Keratinocyte (primary cell): Measurements from ENCODE around the gene SP1. TPM values are rescaled to one million over a fixed set of nuclear protein-coding genes. Genes with fewer than 3 reads are reported as not detected.
"Not testable (repeated sequence)": the region's sequence is repeated elsewhere in the genome, so short reads cannot be mapped to it uniquely, and the experiment has no call there.

Experiments
- DNase-seq: peaks from one replicate; pipeline ENCODE4 v3.0.0-alpha.2; 2011; ENCODE audit warnings: low read depth, missing footprints, low spot score
- FAIRE-seq: peaks from 2 replicates; lab custom pipeline; 2011; peaks lifted over from hg19 to GRCh38; lab: Jason Lieb, UNC
- H2AFZ ChIP-seq: 2 replicates; pipeline ENCODE4 v1.6.0; 2012; ENCODE audit warnings: low read length, control low read depth, inconsistent platforms; ENCODE audit not compliant: control insufficient read depth
- H3K27ac ChIP-seq: 2 replicates; pipeline ENCODE4 v1.5.1; 2011; ENCODE audit warnings: low read length; ENCODE audit not compliant: control insufficient read depth, insufficient read depth
- H3K27me3 ChIP-seq: 3 replicates; pipeline ENCODE4 v1.6.0; 2011; ENCODE audit warnings: low read length; ENCODE audit not compliant: control insufficient read depth, insufficient read depth; ENCODE audit errors: extremely low read depth
- H3K36me3 ChIP-seq, 2 experiments: 2 replicates in 1 of 2; 3 replicates in 1 of 2; pipeline ENCODE4 v1.5.1; 2011; ENCODE audit warnings: low read length in 2 of 2, mild to moderate bottlenecking in 1 of 2; ENCODE audit not compliant: control insufficient read depth in 2 of 2, insufficient read depth in 2 of 2; ENCODE audit errors: extremely low read depth in 1 of 2
- H3K4me1 ChIP-seq: 3 replicates; pipeline ENCODE4 v1.5.1; 2011; ENCODE audit warnings: low read length; ENCODE audit not compliant: control insufficient read depth, insufficient read depth; ENCODE audit errors: extremely low read depth
- H3K4me2 ChIP-seq: 3 replicates; pipeline ENCODE4 v1.6.0; 2011; ENCODE audit warnings: low read depth, low read length; ENCODE audit not compliant: control insufficient read depth, insufficient read depth; ENCODE audit errors: extremely low read depth
- H3K4me3 ChIP-seq, 3 experiments: fragments of 200-600 bp in 1 of 3; sonication (generic) in 1 of 3; 2 replicates in 2 of 3; 3 replicates in 1 of 3; pipeline ENCODE4 v1.5.1; 2011 to 2016; ENCODE audit warnings: low read length in 3 of 3, mild to moderate bottlenecking in 3 of 3, control low read depth in 2 of 3, inconsistent platforms in 1 of 3, low read depth in 1 of 3, mixed read lengths in 1 of 3, mixed run types in 1 of 3, moderate library complexity in 1 of 3; ENCODE audit not compliant: control insufficient read depth in 2 of 3, insufficient read depth in 2 of 3; ENCODE audit errors: extremely low read depth in 1 of 3
- H3K79me2 ChIP-seq: 2 replicates; pipeline ENCODE4 v1.6.0; 2012; ENCODE audit warnings: low read length; ENCODE audit not compliant: control insufficient read depth, insufficient read depth
- H3K9ac ChIP-seq: 3 replicates; pipeline ENCODE4 v1.6.0; 2011; ENCODE audit warnings: low read length; ENCODE audit not compliant: control insufficient read depth, insufficient read depth; ENCODE audit errors: extremely low read depth
- H3K9me1 ChIP-seq: 3 replicates; pipeline ENCODE4 v1.6.0; 2011; ENCODE audit warnings: low read length; ENCODE audit not compliant: control insufficient read depth, insufficient read depth; ENCODE audit errors: extremely low read depth
- H3K9me3 ChIP-seq: 2 replicates; pipeline ENCODE4 v1.5.1; 2012; ENCODE audit warnings: low read depth, low read length; ENCODE audit not compliant: control insufficient read depth
- H4K20me1 ChIP-seq: 3 replicates; pipeline ENCODE4 v1.6.0; 2011; ENCODE audit warnings: low read length; ENCODE audit not compliant: control insufficient read depth, insufficient read depth; ENCODE audit errors: extremely low read depth
- EZH2 ChIP-seq: IDR thresholded peaks from one replicate; pipeline ENCODE4 v1.6.1; 2012; ENCODE audit warnings: inconsistent platforms, mild to moderate bottlenecking, low read length, moderate library complexity
- dilution Hi-C: fragments of 300-500 bp; cut with MboI; formaldehyde crosslinking; loops from one replicate; pipeline ENCODE4 v1.7.0; 2020; ENCODE audit warnings: low sequenced_read_pairs; ENCODE audit not compliant: extremely low pct_ligation_motif_present
- polyA plus RNA-seq, 5 experiments: library from polyadenylated mRNA; depleted of rRNA in 3 of 5; stranded (reverse) in 3 of 5; stranded (forward) in 1 of 5; unstranded in 1 of 5; fragments of >200 nt; gene quantifications; 1 replicate in 1 of 5; 2 replicates in 3 of 5; 3 replicates in 1 of 5; pipeline versions ENCODE4 v1.2.1 to v1.2.3, GENCODE V29; 2011 to 2012; ENCODE audit warnings: missing spikeins in 2 of 5, low read depth in 1 of 5, low replicate concordance in 1 of 5

SP1 gene
- polyA plus RNA-seq, 1 donor (not counting 4 experiments of a cell fraction or from before 2014, with no cell fraction given) = 30.7 TPM

DNA sequence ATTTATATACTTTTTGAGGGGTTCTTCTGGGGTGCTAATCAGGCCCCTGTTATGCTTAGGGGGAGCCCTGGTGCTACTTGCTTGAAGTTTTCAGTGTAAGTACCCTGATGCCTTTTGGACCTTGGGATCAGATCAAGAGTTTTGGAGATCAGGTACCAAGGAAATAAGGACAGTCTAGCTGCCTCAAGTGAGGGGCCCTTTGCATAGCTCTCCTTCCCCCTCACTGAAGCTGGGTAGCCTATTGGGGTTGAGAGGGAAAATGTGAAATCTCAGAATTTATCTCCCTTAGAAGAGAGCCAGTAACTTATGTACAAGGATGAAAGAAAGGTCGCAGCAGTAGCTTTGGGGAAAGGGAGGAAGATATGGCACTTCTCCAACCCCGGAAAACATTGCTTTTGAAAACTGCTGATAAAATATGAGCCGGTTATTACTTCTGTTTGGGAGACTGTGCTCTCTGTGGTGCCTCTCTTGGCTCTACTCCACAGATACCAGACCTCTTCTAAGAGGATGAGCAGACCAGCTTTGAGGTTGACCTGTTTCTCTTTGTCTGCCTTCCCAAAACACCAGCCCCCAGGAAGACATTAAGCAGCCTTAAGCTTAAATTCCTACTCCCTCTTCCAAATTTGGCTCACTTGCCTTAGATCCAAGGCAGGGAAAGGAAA, 34.9 kb downstream of the SP1 start:
- Histone ChIP-seq H3K9me3 (no peaks in the 10 kb centered on the region), H3K79me2 (no peaks in the 10 kb centered on the region), H3K36me3 (peaks cover 11 to 14% of the 10 kb centered on the region in 2 experiments), H3K4me3 (no peak overlapping the region), H3K9me1 (no peaks in the 10 kb centered on the region), H3K9ac (no peak overlapping the region), H3K27ac (no peak overlapping the region), H3K4me1 (no peaks in the 10 kb centered on the region), H4K20me1 (no peaks in the 10 kb centered on the region), H2AFZ (no peak overlapping the region), H3K4me2 (no peak overlapping the region), H3K27me3 (no peaks in the 10 kb centered on the region)
- FAIRE-seq = no peak
- no peak for DNase-seq
- dilution Hi-C loops = no loop called here
- no peak for TF ChIP-seq EZH2

- dilution Hi-C loops, H4K20me1 ChIP-seq, DNase-seq: not testable (repeated sequence)
These were observed 35.9 kb downstream of the SP1 start for GRCh38 chr12:53415752-53416389.

GRCh38 chr12:53417291-53417816, 37.4 kb downstream of the SP1 start:
- dilution Hi-C loops, H3K36me3 ChIP-seq, H3K4me1 ChIP-seq, H3K27ac ChIP-seq, H3K9me1 ChIP-seq, H3K79me2 ChIP-seq, H3K9ac ChIP-seq, H3K4me2 ChIP-seq, DNase-seq, H2AFZ ChIP-seq, H4K20me1 ChIP-seq, H3K4me3 ChIP-seq, H3K9me3 ChIP-seq, H3K27me3 ChIP-seq, FAIRE-seq: not testable (repeated sequence)

More at GRCh38 chr12:53415752-53416389, 35.9 kb downstream of the SP1 start:
- H3K4me1 ChIP-seq, H3K27ac ChIP-seq, H2AFZ ChIP-seq, H3K4me3 ChIP-seq, FAIRE-seq, H3K79me2 ChIP-seq, H3K27me3 ChIP-seq, H3K9me3 ChIP-seq, H3K4me2 ChIP-seq, H3K9ac ChIP-seq, H3K9me1 ChIP-seq: not testable (repeated sequence)
- peaks cover 8 to 11% of the 10 kb centered on the region in 2 experiments for H3K36me3 ChIP-seq
